Upper lobe of left lung (tissue), 6 donors: ENCODE measurements around the gene COTL1. TPM values are rescaled to one million over a fixed set of nuclear protein-coding genes. Genes with fewer than 3 reads are reported as not detected.
A peak's percentile ranks its signal among the peaks of the same experiment; 100 is the strongest.
"Not testable (repeated sequence)": the region's sequence is repeated elsewhere in the genome, so short reads cannot be mapped to it uniquely, and the experiment has no call there.

Experiments
- ATAC-seq, 2 donors: fragments of 200-7000 bp; cut with Tn5 transposase; one replicate each; pipeline ENCODE4 v1.9.1; 2022; ENCODE audit warnings: mild to moderate bottlenecking in 2 of 2, moderate library complexity in 2 of 2; ENCODE audit not compliant: low FRiP score in 2 of 2
- DNase-seq, 2 donors: peaks; one replicate each; pipeline ENCODE4 v3.0.0-alpha.2; 2019 to 2020
- H3K27ac ChIP-seq, 4 donors: fragments of 200-600 bp; sonication (generic); one replicate each; pipeline ENCODE4 v1.5.1; 2016 to 2019
- H3K27me3 ChIP-seq, 4 donors: fragments of 200-600 bp; sonication (generic); one replicate each; pipeline ENCODE4 v1.5.1; 2017 to 2019
- H3K36me3 ChIP-seq, 4 donors: fragments of 200-600 bp; sonication (generic); one replicate each; pipeline ENCODE4 v1.5.1; 2016 to 2019
- H3K4me1 ChIP-seq, 4 donors: fragments of 200-600 bp; sonication (generic); one replicate each; pipeline ENCODE4 v1.5.1; 2018 to 2019
- H3K4me3 ChIP-seq, 4 donors: fragments of 200-600 bp; sonication (generic); one replicate each; pipeline ENCODE4 v1.5.1; 2017 to 2019; ENCODE audit warnings: mild to moderate bottlenecking in 2 of 4, moderate library complexity in 1 of 4
- H3K9me3 ChIP-seq, 4 donors: fragments of 200-600 bp; sonication (generic); one replicate each; pipeline ENCODE4 v1.5.1; 2018 to 2019
- EP300 ChIP-seq, 4 donors: sonication (generic); formaldehyde crosslinking; IDR thresholded peaks; one replicate each; pipeline ENCODE4 v1.5.1; 2017; ENCODE audit warnings: antibody characterized with exemption in 4 of 4, control low read depth in 2 of 4
- POLR2A ChIP-seq, 4 donors: fragments of 450-650 bp; IDR thresholded peaks; one replicate each; pipeline ENCODE4 v1.5.1; 2016 to 2017; ENCODE audit warnings: antibody characterized with exemption in 4 of 4, mild to moderate bottlenecking in 2 of 4
- POLR2AphosphoS5 ChIP-seq, 2 donors: sonication (generic); formaldehyde crosslinking; IDR thresholded peaks; one replicate each; pipeline ENCODE4 v1.5.1; 2017; ENCODE audit warnings: antibody characterized with exemption in 2 of 2
- WGBS, 2 donors: methylation state at CpG; one replicate each; pipeline ENCODE4 v1.1.5; 2017 to 2018; 5-methylcytosine and 5-hydroxymethylcytosine counted together
- total RNA-seq, 6 donors: library from RNA; depleted of rRNA in 4 of 6; stranded (reverse); fragments of >200 nt in 4 of 6; gene quantifications; one replicate each; pipeline versions ENCODE4 v1.1.0 to v1.2.1, GENCODE V29; 2016 to 2021
- TF ChIP-seq, protein P1 (sequence below), 6 experiments: fragments of 450-650 bp in 4 of 6; fragments of 200-600 bp in 2 of 6; sonication (generic) in 2 of 6; IDR thresholded peaks; one replicate each; pipeline ENCODE4 v1.5.1; 2016 to 2019; ENCODE audit warnings: antibody characterized with exemption in 6 of 6
- donor health status: DM: no; HTN: no; CAD: no; lungs with moderate emphysema.
- donor health status: DM: no; HTN: yes; CAD: no; lungs with severe emphysema.

Gene COTL1
- total RNA-seq, 6 donors from 2014 or later: 31.6 to 256 (median 75.6) TPM

DNA sequence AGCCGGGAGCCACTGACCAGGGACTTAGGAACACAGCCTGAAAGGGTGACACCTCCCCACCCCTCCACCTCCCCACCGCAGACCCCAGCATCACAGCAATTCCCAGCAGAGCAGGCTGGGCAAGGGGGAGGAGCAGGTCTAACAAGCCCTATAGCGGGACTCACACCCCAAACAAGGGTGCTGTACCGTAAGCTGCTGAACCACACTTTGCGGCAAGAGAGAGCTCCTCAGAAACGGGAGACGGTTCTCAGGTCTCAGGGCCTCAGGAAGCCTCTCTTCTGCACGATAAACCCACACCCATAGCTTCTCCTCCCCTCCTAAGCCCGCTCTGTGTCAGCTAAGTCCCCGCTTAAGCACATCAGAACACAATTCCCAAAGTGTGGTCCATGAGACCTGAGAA lies 11.7 kb upstream of the COTL1 start:
- TF ChIP-seq POLR2A (IDR thresholded peaks at IDR 0.05) (no peak), EP300 (IDR thresholded peaks at IDR 0.05) (no peak), POLR2AphosphoS5 (IDR thresholded peaks at IDR 0.05) (no peak)
- TF ChIP-seq, protein P1, sequence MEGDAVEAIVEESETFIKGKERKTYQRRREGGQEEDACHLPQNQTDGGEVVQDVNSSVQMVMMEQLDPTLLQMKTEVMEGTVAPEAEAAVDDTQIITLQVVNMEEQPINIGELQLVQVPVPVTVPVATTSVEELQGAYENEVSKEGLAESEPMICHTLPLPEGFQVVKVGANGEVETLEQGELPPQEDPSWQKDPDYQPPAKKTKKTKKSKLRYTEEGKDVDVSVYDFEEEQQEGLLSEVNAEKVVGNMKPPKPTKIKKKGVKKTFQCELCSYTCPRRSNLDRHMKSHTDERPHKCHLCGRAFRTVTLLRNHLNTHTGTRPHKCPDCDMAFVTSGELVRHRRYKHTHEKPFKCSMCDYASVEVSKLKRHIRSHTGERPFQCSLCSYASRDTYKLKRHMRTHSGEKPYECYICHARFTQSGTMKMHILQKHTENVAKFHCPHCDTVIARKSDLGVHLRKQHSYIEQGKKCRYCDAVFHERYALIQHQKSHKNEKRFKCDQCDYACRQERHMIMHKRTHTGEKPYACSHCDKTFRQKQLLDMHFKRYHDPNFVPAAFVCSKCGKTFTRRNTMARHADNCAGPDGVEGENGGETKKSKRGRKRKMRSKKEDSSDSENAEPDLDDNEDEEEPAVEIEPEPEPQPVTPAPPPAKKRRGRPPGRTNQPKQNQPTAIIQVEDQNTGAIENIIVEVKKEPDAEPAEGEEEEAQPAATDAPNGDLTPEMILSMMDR (IDR thresholded peaks at IDR 0.05): no peak
- H3K4me1 ChIP-seq: peaks cover 0 to 6% (median 3%) of the 10 kb centered on the region in 4 donors
- no peaks in the 10 kb centered on the region for H3K9me3 ChIP-seq
- no peak overlapping the region for H3K27ac ChIP-seq
- no peaks in the 10 kb centered on the region for H3K27me3 ChIP-seq
- 77 to 85% methylated on average over 10 of the region's 10 CpGs for WGBS, 2 donors
- ATAC-seq: no peak
- DNase-seq: no peak
- H3K36me3 ChIP-seq: no peaks in the 10 kb centered on the region
- H3K4me3 ChIP-seq: no peak overlapping the region

DNA sequence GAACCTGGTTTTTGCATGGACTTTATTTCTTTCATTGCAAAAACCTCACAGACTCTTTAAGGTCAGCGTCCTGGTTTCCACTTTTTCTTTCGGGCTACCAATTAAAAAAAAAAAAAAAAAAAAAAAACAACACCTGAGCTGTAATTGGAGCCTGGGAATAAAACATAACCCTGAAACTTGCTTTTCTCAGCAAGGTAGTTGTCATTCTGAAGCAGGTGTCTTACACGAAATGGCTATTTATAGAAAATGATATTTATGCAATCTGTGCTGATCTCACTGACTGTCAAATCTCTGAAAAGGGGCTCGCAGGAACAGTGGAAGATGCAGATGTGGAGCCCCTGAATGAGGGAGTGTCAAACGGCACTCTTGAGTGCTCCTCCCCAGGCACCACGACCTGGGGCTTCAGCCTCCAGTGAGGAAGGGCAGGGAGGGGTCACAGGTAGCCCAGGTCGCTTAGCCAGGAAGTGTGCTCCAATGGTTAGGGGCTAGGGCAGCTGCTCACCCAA lies 10.4 kb upstream of the COTL1 start:
- H3K27ac ChIP-seq: no peak overlapping the region
- H3K9me3 ChIP-seq: no peaks in the 10 kb centered on the region
- no peaks in the 10 kb centered on the region for H3K27me3 ChIP-seq
- H3K36me3 ChIP-seq: no peaks in the 10 kb centered on the region
- 65 to 77% methylated on average over 5 to 7 of the region's 7 CpGs for WGBS, 2 donors
- no peak overlapping the region for H3K4me3 ChIP-seq
- peaks cover 0 to 5% (median 0%) of the 10 kb centered on the region in 4 donors for H3K4me1 ChIP-seq
- DNase-seq: no peak
- TF ChIP-seq POLR2AphosphoS5 (IDR thresholded peaks at IDR 0.05) (no peak), EP300 (IDR thresholded peaks at IDR 0.05) (no peak), POLR2A (IDR thresholded peaks at IDR 0.05) (no peak)
- TF ChIP-seq, protein P1 (IDR thresholded peaks at IDR 0.05): no peak
- no peak for ATAC-seq

DNA sequence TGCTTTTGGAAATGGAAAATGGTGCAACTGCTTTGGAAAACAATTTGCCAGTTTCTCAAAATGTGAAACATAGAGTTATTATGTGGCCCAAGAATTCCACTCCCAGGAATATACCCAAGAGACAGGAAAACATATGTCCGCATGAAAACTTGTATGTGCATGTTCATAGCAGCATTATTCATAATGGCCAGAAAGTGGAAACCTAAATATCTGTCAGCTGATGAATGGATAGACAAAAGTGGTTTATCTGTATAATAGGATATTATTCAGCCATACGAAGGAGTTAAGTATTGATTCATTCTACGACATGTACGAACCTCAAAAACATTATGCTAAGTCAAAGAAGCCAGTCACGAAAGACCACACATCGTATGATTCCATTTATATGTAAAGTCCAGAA lies 7.7 kb upstream of the COTL1 start:
- Histone ChIP-seq H3K4me1 (peaks cover 0 to 6% (median 2%) of the 10 kb centered on the region in 4 donors), H3K36me3 (no peaks in the 10 kb centered on the region), H3K27ac (no peak overlapping the region), H3K4me3 (no peak overlapping the region), H3K9me3 (no peaks in the 10 kb centered on the region), H3K27me3 (no peaks in the 10 kb centered on the region)
- 90 to 93% methylated on average over 6 of the region's 6 CpGs for WGBS, 2 donors
- no peak for DNase-seq
- no peak for ATAC-seq
- no peak for TF ChIP-seq POLR2AphosphoS5 (IDR thresholded peaks at IDR 0.05)
- no peak for TF ChIP-seq EP300 (IDR thresholded peaks at IDR 0.05)
- TF ChIP-seq POLR2A (IDR thresholded peaks at IDR 0.05): no peak
- TF ChIP-seq, protein P1 (IDR thresholded peaks at IDR 0.05): no peak

DNA sequence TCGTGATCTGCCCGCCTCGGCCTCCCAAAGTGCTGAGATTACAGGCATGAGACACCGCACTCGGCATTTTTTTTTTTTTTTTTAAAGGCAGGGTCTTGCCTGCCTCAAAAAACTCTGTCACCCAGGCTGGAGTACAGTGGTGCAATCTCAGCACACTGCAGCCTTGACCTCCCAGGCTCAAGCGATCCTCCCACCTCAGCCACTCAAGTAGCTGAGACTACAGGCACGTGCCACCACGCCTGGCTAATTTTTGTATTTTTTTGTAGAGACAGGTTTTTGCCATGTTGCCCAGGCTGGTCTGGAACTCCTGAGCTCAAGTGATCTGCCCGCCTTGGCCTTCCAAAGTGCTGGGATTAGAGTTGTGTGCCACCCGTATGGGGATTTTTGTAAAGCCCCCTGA lies 3.0 kb upstream of the COTL1 start:
- H3K9me3 ChIP-seq, DNase-seq, H3K27me3 ChIP-seq, H3K4me3 ChIP-seq, H3K27ac ChIP-seq, ATAC-seq, H3K36me3 ChIP-seq: not testable (repeated sequence)
- 71 to 81% methylated on average over 10 of the region's 10 CpGs for WGBS, 2 donors
- H3K4me1 ChIP-seq: peaks cover 15 to 30% (median 22%) of the 10 kb centered on the region in 4 donors

DNA sequence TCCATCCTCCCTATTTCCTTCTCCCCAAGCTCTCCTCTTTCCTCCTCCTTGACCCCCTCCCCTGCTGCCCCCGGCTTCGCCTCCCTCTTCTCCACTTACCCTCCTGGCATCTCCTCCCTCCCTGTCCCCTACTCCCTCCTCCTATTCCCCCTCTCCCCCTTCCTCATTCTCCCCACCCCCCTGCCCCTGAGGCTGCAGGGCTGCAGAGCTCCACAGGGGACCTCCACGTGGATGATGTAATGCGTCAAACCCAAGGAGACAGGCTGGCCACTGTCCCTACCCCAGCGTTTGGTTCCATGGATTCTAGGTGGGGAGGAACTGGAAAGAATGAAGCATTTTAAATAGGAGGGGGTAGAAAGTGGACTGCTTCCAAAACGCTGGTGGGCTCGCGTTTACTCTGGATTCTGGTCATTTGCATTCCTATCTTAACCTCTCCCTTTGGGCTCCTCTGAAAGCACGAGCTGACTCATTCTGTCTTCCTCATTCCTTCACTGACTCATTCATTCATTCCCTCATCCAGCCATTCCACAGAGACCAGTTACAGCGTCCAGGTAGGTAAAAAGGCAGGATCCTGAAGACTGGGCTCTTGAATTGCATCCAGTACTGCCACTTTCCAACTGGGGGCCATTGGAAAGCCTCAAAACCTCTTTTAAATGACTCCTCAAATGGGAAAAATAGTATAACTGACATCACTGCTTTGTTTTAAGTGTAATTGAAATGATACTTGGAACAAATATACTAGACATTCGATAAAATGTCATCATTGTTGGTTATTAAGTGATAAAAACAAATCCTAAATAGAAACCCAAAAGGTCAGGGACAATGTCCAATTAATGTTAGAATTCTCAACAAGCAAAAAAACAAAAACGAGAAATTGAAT lies 943 bp upstream of the COTL1 start:
- peaks cover 28 to 51% (median 37%) of the 10 kb centered on the region in 4 donors for H3K4me1 ChIP-seq
- H3K4me3 ChIP-seq: peak overlapping the region in 1 of 4 donors; percentile 77
- H3K9me3 ChIP-seq: no peaks in the 10 kb centered on the region
- ATAC-seq (peak in 1 of 2 donors; percentile 58), DNase-seq (no peak)
- no peaks in the 10 kb centered on the region for H3K27me3 ChIP-seq
- WGBS, 2 donors: 34 to 37% methylated on average over 11 to 12 of the region's 12 CpGs
- H3K27ac ChIP-seq: peak overlapping the region in 2 of 4 donors; percentile 58 to 87
- H3K36me3 ChIP-seq: no peaks in the 10 kb centered on the region
- TF ChIP-seq EP300 (IDR thresholded peaks at IDR 0.05) (no peak), POLR2AphosphoS5 (IDR thresholded peaks at IDR 0.05) (peak in 1 of 2 donors; percentile 18)
